Lower lobe of right lung (tissue), 2 donors: ENCODE data around the gene MYO1A. TPM values are rescaled to one million over a fixed set of nuclear protein-coding genes. Genes with fewer than 3 reads are reported as not detected.
"Not testable (repeated sequence)": the region's sequence is repeated elsewhere in the genome, so short reads cannot be mapped to it uniquely, and the experiment has no call there.

Source experiments
- ATAC-seq, 2 donors: fragments of 200-7000 bp; cut with Tn5 transposase; one replicate each; pipeline ENCODE4 v1.9.1; 2020 to 2022; ENCODE audit warnings: mild to moderate bottlenecking in 2 of 2, moderate library complexity in 2 of 2
- DNase-seq: peaks from one replicate; pipeline ENCODE4 v3.0.0-alpha.2; 2020
- H3K27ac ChIP-seq: fragments of 200-600 bp; one replicate; pipeline ENCODE4 v1.8.0; 2022
- H3K27me3 ChIP-seq: fragments of 200-600 bp; one replicate; pipeline ENCODE4 v1.8.0; 2022; ENCODE audit warnings: low read depth
- H3K36me3 ChIP-seq: fragments of 200-600 bp; one replicate; pipeline ENCODE4 v1.8.0; 2022; ENCODE audit warnings: mild to moderate bottlenecking
- H3K4me1 ChIP-seq: fragments of 200-600 bp; one replicate; pipeline ENCODE4 v1.8.0; 2022
- H3K4me3 ChIP-seq: fragments of 200-600 bp; one replicate; pipeline ENCODE4 v1.8.0; 2022; ENCODE audit warnings: mild to moderate bottlenecking
- H3K9me3 ChIP-seq: fragments of 200-600 bp; one replicate; pipeline ENCODE4 v1.8.0; 2022
- intact Hi-C: fragments of 100-400 bp; cut with DNase I; formaldehyde crosslinking; loops from one replicate; pipeline ENCODE4 v1.11.0; 2022
- total RNA-seq: library from RNA; stranded (reverse); fragmentation: NEBNext Ultra II Directional; extraction: Animal tissue kit (Norgen Biotek cat#: 25700); gene quantifications from one replicate; pipeline ENCODE4 v1.2.1, GENCODE V29; 2021
- TF ChIP-seq, protein P1 (sequence below): fragments of 200-600 bp; IDR thresholded peaks from one replicate; pipeline ENCODE4 v1.8.0; 2022; ENCODE audit warnings: antibody characterized with exemption, mild to moderate bottlenecking
- donor health status: DM: no; HTN: yes; CAD: no; lungs with severe emphysema.

Gene MYO1A
- total RNA-seq, 1 donor from 2014 or later: 2.9 TPM

DNA sequence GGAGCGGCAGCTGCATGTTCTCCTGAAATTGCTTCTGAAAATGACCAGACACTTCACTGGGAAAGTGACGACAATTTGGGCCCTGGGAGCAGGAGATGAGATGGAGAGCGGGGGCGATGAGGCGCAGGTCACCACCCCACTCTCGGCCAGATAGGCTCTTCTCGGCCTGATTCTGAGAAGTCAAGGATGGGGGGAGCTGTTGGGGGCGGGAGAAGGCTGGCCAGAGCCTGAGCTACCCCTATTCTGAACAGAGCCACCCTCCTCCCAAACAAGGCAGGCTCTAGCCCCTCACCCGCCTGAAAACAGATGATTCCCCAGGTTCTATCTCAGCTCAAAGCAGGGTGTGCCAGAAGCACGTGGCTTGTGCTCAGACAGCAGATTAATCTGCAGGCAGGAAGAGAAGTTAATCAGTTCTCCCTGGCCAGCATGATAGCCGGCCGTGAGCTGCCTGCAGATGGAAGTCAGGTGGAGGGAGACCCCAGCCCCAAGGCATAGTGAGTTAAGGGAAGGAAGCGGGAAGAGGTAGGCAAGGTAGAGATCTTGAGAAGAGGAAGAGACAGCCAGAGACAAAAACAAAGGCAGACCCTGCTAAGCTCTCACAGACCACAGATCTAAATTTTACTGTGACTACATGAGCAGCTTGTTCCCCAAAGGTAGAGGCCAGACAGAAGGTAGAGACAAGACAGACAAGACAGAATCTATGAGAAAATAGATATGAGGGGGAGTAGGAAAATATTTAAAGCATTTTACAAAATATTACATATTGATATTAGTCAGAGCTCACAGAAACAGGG is 22.7 kb downstream of the MYO1A start:
- H3K27me3 ChIP-seq: no peaks in the 10 kb centered on the region
- intact Hi-C loops: no loop called here
- no peaks in the 10 kb centered on the region for H3K36me3 ChIP-seq
- H3K27ac ChIP-seq: no peak overlapping the region
- no peaks in the 10 kb centered on the region for H3K9me3 ChIP-seq
- ATAC-seq (no peak), DNase-seq (no peak)
- TF ChIP-seq, protein P1, sequence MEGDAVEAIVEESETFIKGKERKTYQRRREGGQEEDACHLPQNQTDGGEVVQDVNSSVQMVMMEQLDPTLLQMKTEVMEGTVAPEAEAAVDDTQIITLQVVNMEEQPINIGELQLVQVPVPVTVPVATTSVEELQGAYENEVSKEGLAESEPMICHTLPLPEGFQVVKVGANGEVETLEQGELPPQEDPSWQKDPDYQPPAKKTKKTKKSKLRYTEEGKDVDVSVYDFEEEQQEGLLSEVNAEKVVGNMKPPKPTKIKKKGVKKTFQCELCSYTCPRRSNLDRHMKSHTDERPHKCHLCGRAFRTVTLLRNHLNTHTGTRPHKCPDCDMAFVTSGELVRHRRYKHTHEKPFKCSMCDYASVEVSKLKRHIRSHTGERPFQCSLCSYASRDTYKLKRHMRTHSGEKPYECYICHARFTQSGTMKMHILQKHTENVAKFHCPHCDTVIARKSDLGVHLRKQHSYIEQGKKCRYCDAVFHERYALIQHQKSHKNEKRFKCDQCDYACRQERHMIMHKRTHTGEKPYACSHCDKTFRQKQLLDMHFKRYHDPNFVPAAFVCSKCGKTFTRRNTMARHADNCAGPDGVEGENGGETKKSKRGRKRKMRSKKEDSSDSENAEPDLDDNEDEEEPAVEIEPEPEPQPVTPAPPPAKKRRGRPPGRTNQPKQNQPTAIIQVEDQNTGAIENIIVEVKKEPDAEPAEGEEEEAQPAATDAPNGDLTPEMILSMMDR: no peak
- peaks cover 8% of the 10 kb centered on the region for H3K4me1 ChIP-seq
- H3K4me3 ChIP-seq: no peak overlapping the region

DNA sequence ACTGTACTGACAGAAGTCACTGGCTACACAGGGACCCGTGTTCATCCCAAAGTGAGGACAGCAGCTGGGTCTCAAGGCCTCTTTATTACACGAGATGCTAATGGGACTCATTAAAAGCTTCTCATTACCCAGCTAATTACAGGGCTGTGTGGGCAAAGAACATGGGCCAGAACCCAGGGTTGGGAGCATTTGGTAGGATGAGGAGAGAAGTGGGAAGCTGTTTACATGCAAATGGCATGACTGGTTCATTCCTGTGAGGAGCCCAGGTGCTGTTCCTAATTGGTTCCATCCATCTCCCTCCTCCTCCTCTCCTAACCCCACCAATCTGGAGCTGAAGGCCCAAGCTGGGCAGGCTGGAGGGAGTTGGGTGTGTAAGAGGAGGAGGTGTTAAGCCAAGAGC is 24.7 kb downstream of the MYO1A start:
- Histone ChIP-seq H3K4me3 (no peak overlapping the region), H3K27ac (no peak overlapping the region), H3K27me3 (no peaks in the 10 kb centered on the region), H3K9me3 (no peaks in the 10 kb centered on the region), H3K36me3 (no peaks in the 10 kb centered on the region), H3K4me1 (no peaks in the 10 kb centered on the region)
- ATAC-seq: no peak
- no peak for DNase-seq
- TF ChIP-seq, protein P1: no peak
- intact Hi-C loops: no loop called here

DNA sequence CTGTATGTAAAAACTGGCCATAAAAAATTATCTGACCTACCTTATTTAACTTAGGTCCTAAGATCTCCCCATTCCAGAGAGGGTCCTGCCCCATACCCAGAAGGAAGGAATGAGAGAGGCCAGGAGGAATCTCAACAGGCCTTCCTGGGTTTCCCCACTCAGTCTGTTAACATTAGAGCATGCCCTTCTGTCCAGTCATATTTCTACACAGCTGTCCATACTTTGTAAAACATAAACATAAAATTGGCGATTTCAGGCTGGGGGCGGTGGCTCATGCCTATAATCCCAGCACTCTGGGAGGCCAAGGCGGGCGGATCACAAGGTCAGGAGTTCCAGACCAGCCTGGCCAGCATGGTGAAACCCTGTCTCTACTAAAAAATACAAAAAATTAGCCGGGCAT is 27.6 kb downstream of the MYO1A start:
- H3K27ac ChIP-seq, ATAC-seq, H3K27me3 ChIP-seq, H3K4me1 ChIP-seq, intact Hi-C loops, H3K36me3 ChIP-seq, H3K4me3 ChIP-seq, H3K9me3 ChIP-seq, DNase-seq: not testable (repeated sequence)

DNA sequence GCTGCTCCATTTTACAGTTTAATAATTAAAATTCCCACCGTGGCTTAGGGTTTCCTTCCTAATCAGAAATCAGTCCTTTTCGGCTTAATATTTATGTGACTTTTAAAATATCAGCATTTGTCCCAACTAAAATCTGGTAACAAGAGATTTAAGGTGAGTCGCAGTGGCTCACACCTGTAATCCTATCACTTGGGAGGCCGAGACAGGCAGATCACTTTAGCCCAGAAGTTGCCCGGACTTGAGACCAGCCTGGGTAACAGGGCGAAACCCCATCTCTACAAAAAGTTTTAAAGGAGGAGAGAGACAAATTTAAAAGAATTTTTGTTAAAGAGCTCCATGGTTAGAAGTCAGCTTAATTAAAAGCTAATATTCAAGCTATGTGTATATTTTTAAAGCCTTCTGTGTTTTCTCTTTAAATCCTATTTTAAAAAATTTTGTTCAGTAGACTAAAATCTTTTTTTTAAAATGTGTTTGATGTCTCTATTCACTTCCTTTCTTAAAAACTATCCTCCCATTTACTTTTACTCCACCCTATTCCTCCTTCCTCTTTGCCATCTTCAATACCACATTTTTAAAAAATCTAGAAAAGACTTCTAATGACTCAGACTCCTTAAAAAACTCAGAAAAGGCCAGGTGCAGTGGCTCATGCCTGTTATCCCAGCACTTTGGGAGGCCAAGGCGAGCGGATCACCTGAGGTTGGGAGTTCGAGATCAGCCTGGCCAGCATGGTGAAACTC is 29.8 kb downstream of the MYO1A start:
- intact Hi-C loops: no loop called here
- no peak overlapping the region for H3K27ac ChIP-seq
- H3K36me3 ChIP-seq: no peaks in the 10 kb centered on the region
- H3K4me1 ChIP-seq: no peaks in the 10 kb centered on the region
- no peak for DNase-seq
- peaks cover 9% of the 10 kb centered on the region for H3K27me3 ChIP-seq
- no peak overlapping the region for H3K4me3 ChIP-seq
- H3K9me3 ChIP-seq: no peaks in the 10 kb centered on the region
- no peak for ATAC-seq
- TF ChIP-seq, protein P1: no peak

DNA sequence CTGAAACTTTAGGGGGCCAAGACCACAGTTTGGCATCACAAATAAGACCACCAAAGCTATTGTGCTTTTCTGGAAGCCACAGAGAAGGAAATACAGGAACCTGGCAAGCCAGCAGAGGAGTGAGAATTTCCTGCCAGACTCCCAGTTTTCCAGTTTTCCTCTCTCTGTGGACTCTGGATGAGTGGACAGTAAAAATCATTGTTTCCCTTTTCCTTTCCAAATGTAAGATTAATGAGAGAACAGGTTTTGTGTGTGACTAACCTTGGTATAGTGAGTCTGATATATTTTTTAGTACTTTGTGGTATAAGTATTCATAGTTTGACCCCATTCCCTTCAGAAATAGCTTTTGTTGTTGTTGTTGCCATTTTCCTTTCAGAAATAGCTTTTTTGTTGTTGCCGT is 31.0 kb downstream of the MYO1A start:
- Histone ChIP-seq H3K36me3 (no peaks in the 10 kb centered on the region), H3K9me3 (no peaks in the 10 kb centered on the region), H3K4me1 (no peaks in the 10 kb centered on the region), H3K4me3 (no peak overlapping the region), H3K27ac (no peak overlapping the region), H3K27me3 (peaks cover 9% of the 10 kb centered on the region)
- no peak for ATAC-seq
- TF ChIP-seq, protein P1: no peak
- intact Hi-C loops: no loop called here
- DNase-seq: no peak

DNA sequence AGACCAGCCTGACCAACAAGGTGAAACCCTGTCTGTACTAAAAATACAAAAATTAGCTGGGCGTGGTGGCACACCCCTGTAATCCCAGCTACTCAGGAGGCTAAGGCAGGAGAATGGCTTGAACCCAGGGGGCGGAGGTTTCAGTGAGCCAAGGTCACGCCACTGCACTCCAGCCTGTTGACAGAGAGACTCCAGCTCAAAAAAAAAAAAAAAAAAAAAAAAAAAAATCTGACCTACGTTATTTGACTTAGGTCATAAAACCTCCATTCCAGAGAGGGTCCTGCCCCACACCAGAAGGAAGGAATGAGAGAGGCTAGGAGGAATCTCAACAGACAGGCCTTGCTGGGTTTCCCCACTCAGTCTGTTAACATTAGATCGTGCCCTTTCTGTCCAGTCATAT is 31.6 kb downstream of the MYO1A start:
- DNase-seq, intact Hi-C loops, H3K27me3 ChIP-seq, H3K9me3 ChIP-seq, ATAC-seq, H3K4me3 ChIP-seq, H3K4me1 ChIP-seq, H3K27ac ChIP-seq, H3K36me3 ChIP-seq: not testable (repeated sequence)
